Testis (tissue), 3 donors: ENCODE measurements around the gene CHDH. TPM values are rescaled to one million over a fixed set of nuclear protein-coding genes. Genes with fewer than 3 reads are reported as not detected.

Source experiments
- DNase-seq: peaks from one replicate; pipeline ENCODE4 v3.0.0-alpha.2; 2019
- H3K27ac ChIP-seq, 2 donors: fragments of 200-600 bp; sonication (generic); one replicate each; pipeline ENCODE4 v1.5.1; 2019
- H3K27me3 ChIP-seq: fragments of 200-600 bp; sonication (generic); one replicate; pipeline ENCODE4 v1.5.1; 2019
- H3K36me3 ChIP-seq: fragments of 200-600 bp; sonication (generic); one replicate; pipeline ENCODE4 v1.5.1; 2017; ENCODE audit warnings: low read depth; ENCODE audit errors: missing control alignments
- H3K4me1 ChIP-seq: fragments of 200-600 bp; sonication (generic); one replicate; pipeline ENCODE4 v1.5.1; 2019
- H3K4me3 ChIP-seq, 2 donors: fragments of 200-600 bp; sonication (generic); one replicate each; pipeline ENCODE4 v1.5.1; 2017 to 2019
- H3K9me3 ChIP-seq: fragments of 200-600 bp; sonication (generic); one replicate; pipeline ENCODE4 v1.5.1; 2017
- POLR2A ChIP-seq: fragments of 450-650 bp; IDR thresholded peaks from one replicate; pipeline ENCODE4 v1.6.1; 2017; ENCODE audit warnings: antibody characterized with exemption, mild to moderate bottlenecking, moderate library complexity
- WGBS, 2 donors: methylation state at CpG; one replicate each; pipeline ENCODE4 v1.1.5; 2018; 5-methylcytosine and 5-hydroxymethylcytosine counted together
- intact Hi-C: fragments of 100-400 bp; cut with DNase I; formaldehyde crosslinking; loops from one replicate; pipeline ENCODE4 v1.15.1; 2023; ENCODE audit warnings: low total_unique reads
- polyA plus RNA-seq: library from polyadenylated mRNA; stranded (reverse); fragments of 350-450 nt; fragmentation: Illumina TruSeq; extraction: RNeasy Lipid Tissue Mini Kit (QIAGEN cat#74804); gene quantifications from one replicate; pipeline ENCODE4 v1.2.3, GENCODE V29; 2014; ENCODE audit warnings: low read depth, low replicate concordance; ENCODE audit not compliant: insufficient read depth
- total RNA-seq, 2 donors: library from RNA; depleted of rRNA; stranded (reverse); fragments of >200 nt; gene quantifications; one replicate each; pipeline ENCODE4 v1.2.3, GENCODE V29; 2016
- TF ChIP-seq, protein P1 (sequence below), 3 experiments: fragments of 450-650 bp in 2 of 3; fragments of 200-600 bp in 1 of 3; sonication (generic) in 1 of 3; IDR thresholded peaks; one replicate each; pipeline ENCODE4 v1.5.1; 2016 to 2019; ENCODE audit warnings: antibody characterized with exemption in 3 of 3, mild to moderate bottlenecking in 2 of 3, moderate library complexity in 1 of 3

CHDH gene
- total and polyA plus RNA-seq, 3 donors from 2014 or later = 13.5 to 41.4 (median 28.1) TPM

GRCh38 chr3:53775834-53776251, 70.4 kb downstream of the CHDH start:
- Histone ChIP-seq H3K27me3 (no peaks in the 10 kb centered on the region), H3K27ac (no peak overlapping the region), H3K9me3 (no peaks in the 10 kb centered on the region), H3K4me3 (no peak overlapping the region), H3K36me3 (no peaks in the 10 kb centered on the region), H3K4me1 (peaks cover 11% of the 10 kb centered on the region)
- 81 to 93% methylated on average over 5 of the region's 5 CpGs for WGBS, 2 donors
- intact Hi-C loops = no loop called here
- TF ChIP-seq, protein P1, sequence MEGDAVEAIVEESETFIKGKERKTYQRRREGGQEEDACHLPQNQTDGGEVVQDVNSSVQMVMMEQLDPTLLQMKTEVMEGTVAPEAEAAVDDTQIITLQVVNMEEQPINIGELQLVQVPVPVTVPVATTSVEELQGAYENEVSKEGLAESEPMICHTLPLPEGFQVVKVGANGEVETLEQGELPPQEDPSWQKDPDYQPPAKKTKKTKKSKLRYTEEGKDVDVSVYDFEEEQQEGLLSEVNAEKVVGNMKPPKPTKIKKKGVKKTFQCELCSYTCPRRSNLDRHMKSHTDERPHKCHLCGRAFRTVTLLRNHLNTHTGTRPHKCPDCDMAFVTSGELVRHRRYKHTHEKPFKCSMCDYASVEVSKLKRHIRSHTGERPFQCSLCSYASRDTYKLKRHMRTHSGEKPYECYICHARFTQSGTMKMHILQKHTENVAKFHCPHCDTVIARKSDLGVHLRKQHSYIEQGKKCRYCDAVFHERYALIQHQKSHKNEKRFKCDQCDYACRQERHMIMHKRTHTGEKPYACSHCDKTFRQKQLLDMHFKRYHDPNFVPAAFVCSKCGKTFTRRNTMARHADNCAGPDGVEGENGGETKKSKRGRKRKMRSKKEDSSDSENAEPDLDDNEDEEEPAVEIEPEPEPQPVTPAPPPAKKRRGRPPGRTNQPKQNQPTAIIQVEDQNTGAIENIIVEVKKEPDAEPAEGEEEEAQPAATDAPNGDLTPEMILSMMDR (IDR thresholded peaks at IDR 0.05) = no peak
- no peak for TF ChIP-seq POLR2A
- no peak for DNase-seq

GRCh38 chr3:53775018-53775417, 71.2 kb downstream of the CHDH start:
- Histone ChIP-seq H3K4me3 (no peak overlapping the region), H3K4me1 (peaks cover 11% of the 10 kb centered on the region), H3K27ac (no peak overlapping the region), H3K27me3 (no peaks in the 10 kb centered on the region), H3K36me3 (no peaks in the 10 kb centered on the region), H3K9me3 (no peaks in the 10 kb centered on the region)
- no peak for TF ChIP-seq POLR2A
- TF ChIP-seq, protein P1 (IDR thresholded peaks at IDR 0.05) = no peak
- intact Hi-C loops = no loop called here
- 80 to 82% methylated on average over 5 of the region's 5 CpGs for WGBS, 2 donors
- DNase-seq = no peak

DNA sequence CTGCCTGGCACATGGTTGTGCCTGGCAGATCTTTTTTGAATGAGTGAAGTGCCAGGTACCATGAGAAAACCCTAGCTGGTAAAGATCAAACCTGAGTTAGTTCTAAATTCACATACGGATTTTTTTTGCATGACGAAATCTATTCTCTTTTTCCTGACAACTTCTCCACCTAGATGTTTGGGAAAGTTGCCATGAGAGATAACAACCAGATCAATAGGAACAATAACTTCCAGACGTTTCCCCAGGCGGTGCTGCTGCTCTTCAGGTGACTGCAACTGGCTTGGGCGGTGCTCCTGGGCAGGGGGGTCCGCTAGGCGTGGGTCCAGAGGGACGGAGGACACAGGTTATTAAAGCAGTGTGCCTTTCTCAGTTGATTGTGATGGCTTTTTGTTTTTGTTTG, 71.8 kb downstream of the CHDH start:
- H3K9me3 ChIP-seq = no peaks in the 10 kb centered on the region
- H3K36me3 ChIP-seq = no peaks in the 10 kb centered on the region
- TF ChIP-seq POLR2A = no peak
- TF ChIP-seq, protein P1 (IDR thresholded peaks at IDR 0.05) = no peak
- no peak overlapping the region for H3K27ac ChIP-seq
- intact Hi-C loops = no loop called here
- DNase-seq = no peak
- H3K27me3 ChIP-seq = no peaks in the 10 kb centered on the region
- 80 to 81% methylated on average over 8 of the region's 8 CpGs for WGBS, 2 donors
- peaks cover 11% of the 10 kb centered on the region for H3K4me1 ChIP-seq
- no peak overlapping the region for H3K4me3 ChIP-seq

GRCh38 chr3:53773611-53774368, 72.4 kb downstream of the CHDH start:
- intact Hi-C loops = no loop called here
- H3K27ac ChIP-seq = peak overlapping the region in 1 of 2 donors; percentile 26
- DNase-seq = peak; percentile 59
- H3K27me3 ChIP-seq = no peaks in the 10 kb centered on the region
- TF ChIP-seq POLR2A = no peak
- TF ChIP-seq, protein P1 (IDR thresholded peaks at IDR 0.05) = no peak
- H3K36me3 ChIP-seq = no peaks in the 10 kb centered on the region
- H3K4me1 ChIP-seq = peaks cover 11% of the 10 kb centered on the region
- no peaks in the 10 kb centered on the region for H3K9me3 ChIP-seq
- WGBS, 2 donors = 69 to 73% methylated on average over 10 of the region's 10 CpGs
- H3K4me3 ChIP-seq = no peak overlapping the region

DNA sequence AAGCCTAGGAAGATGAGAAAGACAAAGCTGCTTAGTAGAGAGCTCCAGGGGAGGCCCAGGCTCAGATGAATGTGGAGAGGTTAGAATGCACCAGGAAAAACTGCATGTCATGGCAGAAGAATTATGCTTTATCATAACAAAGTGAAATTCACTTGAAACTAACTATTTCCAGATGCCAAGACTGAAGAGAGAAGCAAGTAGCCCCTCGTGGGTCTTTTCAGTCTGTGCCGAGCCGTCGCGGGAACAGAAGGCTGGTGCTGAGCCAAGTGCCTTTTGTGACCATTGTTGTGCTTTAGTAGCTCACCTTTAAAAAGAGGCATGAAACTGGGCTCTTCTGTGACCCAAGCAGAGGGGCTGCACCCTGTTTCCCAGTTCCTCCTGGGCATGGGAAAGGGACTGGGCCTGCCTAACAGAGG, 73.2 kb downstream of the CHDH start:
- intact Hi-C loops = no loop called here
- H3K36me3 ChIP-seq = no peaks in the 10 kb centered on the region
- H3K4me3 ChIP-seq = no peak overlapping the region
- TF ChIP-seq, protein P1 (IDR thresholded peaks at IDR 0.05) = no peak
- TF ChIP-seq POLR2A = no peak
- peaks cover 11% of the 10 kb centered on the region for H3K4me1 ChIP-seq
- 50 to 65% methylated on average over 5 of the region's 5 CpGs for WGBS, 2 donors
- no peaks in the 10 kb centered on the region for H3K9me3 ChIP-seq
- DNase-seq = no peak
- H3K27ac ChIP-seq = peak overlapping the region in 1 of 2 donors; percentile 7
- no peaks in the 10 kb centered on the region for H3K27me3 ChIP-seq
